Measurements from ENCODE around the gene USP32. TPM values are rescaled to one million over a fixed set of nuclear protein-coding genes. Genes with fewer than 3 reads are reported as not detected.
"Not testable (repeated sequence)": the region's sequence is repeated elsewhere in the genome, so short reads cannot be mapped to it uniquely, and the experiment has no call there.

Gene USP32
- polyA plus RNA-seq, 3 donors = 10.1 to 26.6 (median 16.6) TPM

- not testable (repeated sequence) for H3K27ac Mint-ChIP-seq
Measured at GRCh38 chr17:60419003-60419402, 27.1 kb upstream of the USP32 start.

DNA sequence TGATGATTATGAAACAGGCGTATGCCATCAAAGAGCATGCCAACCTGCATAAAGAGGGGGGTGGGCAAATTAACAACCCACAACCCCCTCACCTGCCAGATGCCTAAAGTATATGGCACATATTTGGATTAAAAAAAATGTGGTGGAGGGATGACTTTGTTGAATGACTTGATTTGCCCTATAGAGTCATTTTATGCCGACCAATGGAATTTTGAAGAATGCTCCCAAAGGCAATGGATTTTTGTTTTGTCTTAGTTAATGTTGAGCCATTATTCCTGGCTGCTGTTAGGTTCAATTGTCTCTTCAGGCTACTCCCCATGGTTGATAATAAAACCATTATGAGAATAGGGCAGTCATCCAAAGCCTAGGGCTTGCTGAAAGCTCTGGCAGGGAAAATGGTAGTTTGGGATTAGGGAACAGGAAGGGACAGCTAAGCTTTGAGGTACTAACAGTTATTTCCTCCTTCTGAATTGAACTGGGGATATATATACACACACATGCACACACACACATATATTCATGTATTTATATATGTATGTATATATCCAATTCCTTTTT is 24.5 kb upstream of the USP32 start:
- Histone ChIP-seq H3K4me1 (ENCODE audit: control insufficient read depth in 1 of 2, insufficient read depth in 2 of 2, low read length in 2 of 2) (peaks cover 2 to 5% of the 10 kb centered on the region in 2 donors), H3K27me3 (ENCODE audit: control insufficient read depth in 2 of 2, insufficient read depth in 2 of 2, low read length in 2 of 2) (no peaks in the 10 kb centered on the region), H3K27ac (ENCODE audit: low read depth in 1 of 2, low read length in 2 of 2) (no peak overlapping the region), H3K36me3 (replicated peaks in 1 of 2; ENCODE audit: control insufficient read depth in 1 of 2, insufficient read depth in 2 of 2, low read length in 2 of 2) (no peaks in the 10 kb centered on the region), H3K9me3 (replicated peaks in 1 of 2; ENCODE audit: control insufficient read depth in 1 of 2, insufficient read depth in 1 of 2, low read length in 2 of 2) (no peaks in the 10 kb centered on the region), H3K4me2 (replicated peaks; ENCODE audit: extremely low read depth, low read length, poor library complexity, severe bottlenecking) (no peak overlapping the region), H3K9ac (ENCODE audit: insufficient read depth, low read length, poor library complexity, severe bottlenecking) (no peak overlapping the region), H4K20me1 (ENCODE audit: insufficient read depth, low read length) (no peaks in the 10 kb centered on the region), H2AFZ (ENCODE audit: insufficient read depth, low read depth, low read length, poor library complexity, severe bottlenecking) (no peak overlapping the region), H3K4me3 (replicated peaks in 1 of 3; ENCODE audit: low read depth in 2 of 3, low read length in 3 of 3) (no peak overlapping the region), H3K79me2 (ENCODE audit: insufficient read depth, low read length) (no peaks in the 10 kb centered on the region)
- intact Hi-C loops (cut with micrococcal nuclease) = no loop called here
- Mint-ChIP-seq H3K9me3 (peaks cover 0 to 4% (median 0%) of the 10 kb centered on the region in 7 donors), H3K4me1 (peaks cover 6% of the 10 kb centered on the region), H3K27ac (no peak overlapping the region), H3K27me3 (ENCODE audit: low read depth in 3 of 3) (no peaks in the 10 kb centered on the region), H3K36me3 (no peaks in the 10 kb centered on the region), H3K4me3 (no peak overlapping the region)
- no peak for DNase-seq
- TF ChIP-seq, protein P1, sequence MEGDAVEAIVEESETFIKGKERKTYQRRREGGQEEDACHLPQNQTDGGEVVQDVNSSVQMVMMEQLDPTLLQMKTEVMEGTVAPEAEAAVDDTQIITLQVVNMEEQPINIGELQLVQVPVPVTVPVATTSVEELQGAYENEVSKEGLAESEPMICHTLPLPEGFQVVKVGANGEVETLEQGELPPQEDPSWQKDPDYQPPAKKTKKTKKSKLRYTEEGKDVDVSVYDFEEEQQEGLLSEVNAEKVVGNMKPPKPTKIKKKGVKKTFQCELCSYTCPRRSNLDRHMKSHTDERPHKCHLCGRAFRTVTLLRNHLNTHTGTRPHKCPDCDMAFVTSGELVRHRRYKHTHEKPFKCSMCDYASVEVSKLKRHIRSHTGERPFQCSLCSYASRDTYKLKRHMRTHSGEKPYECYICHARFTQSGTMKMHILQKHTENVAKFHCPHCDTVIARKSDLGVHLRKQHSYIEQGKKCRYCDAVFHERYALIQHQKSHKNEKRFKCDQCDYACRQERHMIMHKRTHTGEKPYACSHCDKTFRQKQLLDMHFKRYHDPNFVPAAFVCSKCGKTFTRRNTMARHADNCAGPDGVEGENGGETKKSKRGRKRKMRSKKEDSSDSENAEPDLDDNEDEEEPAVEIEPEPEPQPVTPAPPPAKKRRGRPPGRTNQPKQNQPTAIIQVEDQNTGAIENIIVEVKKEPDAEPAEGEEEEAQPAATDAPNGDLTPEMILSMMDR (IDR thresholded peaks at IDR 0.05) = no peak
- 100% methylated on average over 1 of the region's 2 CpGs for WGBS (ENCODE audit: insufficient coverage)

More at GRCh38 chr17:60419003-60419402, 27.1 kb upstream of the USP32 start:
- H3K9ac ChIP-seq (ENCODE audit: insufficient read depth, low read length, poor library complexity, severe bottlenecking); H3K27me3 ChIP-seq (ENCODE audit: control insufficient read depth in 2 of 2, insufficient read depth in 2 of 2, low read length in 2 of 2); H3K4me3 ChIP-seq (replicated peaks in 1 of 3; ENCODE audit: low read depth in 2 of 3, low read length in 3 of 3); H4K20me1 ChIP-seq (ENCODE audit: insufficient read depth, low read length); H3K36me3 ChIP-seq (replicated peaks in 1 of 2; ENCODE audit: control insufficient read depth in 1 of 2, insufficient read depth in 2 of 2, low read length in 2 of 2); H3K9me3 Mint-ChIP-seq; DNase-seq; H3K79me2 ChIP-seq (ENCODE audit: insufficient read depth, low read length); intact Hi-C loops (cut with micrococcal nuclease); H3K4me3 Mint-ChIP-seq; H2AFZ ChIP-seq (ENCODE audit: insufficient read depth, low read depth, low read length, poor library complexity, severe bottlenecking); H3K9me3 ChIP-seq (replicated peaks in 1 of 2; ENCODE audit: control insufficient read depth in 1 of 2, insufficient read depth in 1 of 2, low read length in 2 of 2); H3K4me2 ChIP-seq (replicated peaks; ENCODE audit: extremely low read depth, low read length, poor library complexity, severe bottlenecking); H3K27ac ChIP-seq (ENCODE audit: low read depth in 1 of 2, low read length in 2 of 2); H3K27me3 Mint-ChIP-seq (ENCODE audit: low read depth in 3 of 3); H3K36me3 Mint-ChIP-seq: not testable (repeated sequence)
- peaks cover 10 to 16% of the 10 kb centered on the region in 2 donors for H3K4me1 ChIP-seq (ENCODE audit: control insufficient read depth in 1 of 2, insufficient read depth in 2 of 2, low read length in 2 of 2)
- WGBS (ENCODE audit: insufficient coverage) = 100% methylated on average over 1 of the region's 4 CpGs
- peaks cover 18% of the 10 kb centered on the region for H3K4me1 Mint-ChIP-seq

Measured in CD14-positive monocyte (primary cell).